GM12875 (cell line): ENCODE data around the gene SERPINB6.
"Not testable (repeated sequence)": the region's sequence is repeated elsewhere in the genome, so short reads cannot be mapped to it uniquely, and the experiment has no call there.

Experiments used
- H3K4me3 ChIP-seq: one replicate; pipeline ENCODE4 v1.5.1; 2011; ENCODE audit warnings: low read depth, low read length, control low read depth
- CTCF ChIP-seq: IDR thresholded peaks from 2 replicates; pipeline ENCODE4 v1.5.1; 2011; ENCODE audit warnings: low read depth, mild to moderate bottlenecking, control low read depth, inconsistent platforms, low read length, moderate library complexity, borderline replicate concordance; ENCODE audit not compliant: insufficient read depth

Gene SERPINB6

GRCh38 chr6:2976060-2976459 lies 4.7 kb upstream of the SERPINB6 start:
- H3K4me3 ChIP-seq, result no peak overlapping the region
- no peak for TF ChIP-seq CTCF

- no peak for TF ChIP-seq CTCF
- H3K4me3 ChIP-seq, result no peak overlapping the region
These were observed 2.3 kb upstream of the SERPINB6 start for GRCh38 chr6:2973676-2974075.

- H3K4me3 ChIP-seq, result not testable (repeated sequence)
These were observed 1.8 kb upstream of the SERPINB6 start for GRCh38 chr6:2973180-2973579.

GRCh38 chr6:2972685-2973084 lies 1.3 kb upstream of the SERPINB6 start:
- H3K4me3 ChIP-seq, result not testable (repeated sequence)

- H3K4me3 ChIP-seq, result not testable (repeated sequence)
These were observed 786 bp upstream of the SERPINB6 start for GRCh38 chr6:2972219-2972487.

GRCh38 chr6:2970753-2971419 lies 481 bp downstream of the SERPINB6 start:
- H3K4me3 ChIP-seq, result no peak overlapping the region
- TF ChIP-seq CTCF, result no peak

- H3K4me3 ChIP-seq, result no peak overlapping the region
- TF ChIP-seq CTCF, result no peak
These were observed 1.2 kb downstream of the SERPINB6 start for GRCh38 chr6:2970034-2970685.

- H3K4me3 ChIP-seq, result no peak overlapping the region
- no peak for TF ChIP-seq CTCF
These were observed 1.8 kb downstream of the SERPINB6 start for GRCh38 chr6:2969549-2969948.

- TF ChIP-seq CTCF, result no peak
- no peak overlapping the region for H3K4me3 ChIP-seq
These were observed 2.7 kb downstream of the SERPINB6 start for GRCh38 chr6:2968600-2969135.
